GM18526 (cell line): Measurements from ENCODE around the gene PON2.

Source experiments
- POLR2A ChIP-seq: IDR thresholded peaks from 3 replicates; pipeline ENCODE4 v1.6.1; 2011; ENCODE audit not compliant: insufficient read length; ENCODE audit errors: extremely low read depth

PON2 gene

GRCh38 chr7:95427914-95428516 lies 6.8 kb downstream of the PON2 start:
- TF ChIP-seq POLR2A = no peak

GRCh38 chr7:95427166-95427565 lies 7.7 kb downstream of the PON2 start:
- no peak for TF ChIP-seq POLR2A

- TF ChIP-seq POLR2A = no peak
Observed at GRCh38 chr7:95425694-95426093, 9.1 kb downstream of the PON2 start.

- no peak for TF ChIP-seq POLR2A
Observed at GRCh38 chr7:95424716-95425115, 10.1 kb downstream of the PON2 start.

- TF ChIP-seq POLR2A = no peak
Observed at GRCh38 chr7:95421847-95422444, 12.9 kb downstream of the PON2 start.

GRCh38 chr7:95421000-95421846 lies 13.6 kb downstream of the PON2 start:
- no peak for TF ChIP-seq POLR2A

- no peak for TF ChIP-seq POLR2A
Observed at GRCh38 chr7:95412075-95412474, 22.8 kb downstream of the PON2 start.

- TF ChIP-seq POLR2A = no peak
Observed at GRCh38 chr7:95411666-95412065, 23.2 kb downstream of the PON2 start.

GRCh38 chr7:95411036-95411435 lies 23.8 kb downstream of the PON2 start:
- TF ChIP-seq POLR2A = no peak

- TF ChIP-seq POLR2A = no peak
Observed at GRCh38 chr7:95407751-95408150, 27.1 kb downstream of the PON2 start.

GRCh38 chr7:95405800-95406199 lies 29.0 kb downstream of the PON2 start:
- no peak for TF ChIP-seq POLR2A

GRCh38 chr7:95405208-95405607 lies 29.6 kb downstream of the PON2 start:
- TF ChIP-seq POLR2A = no peak

GRCh38 chr7:95404316-95404865 lies 30.4 kb downstream of the PON2 start:
- TF ChIP-seq POLR2A = no peak

GRCh38 chr7:95398155-95398940 lies 36.5 kb downstream of the PON2 start:
- no peak for TF ChIP-seq POLR2A

GRCh38 chr7:95397381-95397780 lies 37.4 kb downstream of the PON2 start:
- TF ChIP-seq POLR2A = no peak

- TF ChIP-seq POLR2A = no peak
Observed at GRCh38 chr7:95396136-95397032, 38.4 kb downstream of the PON2 start, which contains the start of gene PON3. Gene PON3 (minus strand): TSS chr7:95396375. CDS start chr7:95396350, 25 bp downstream.
